ENCODE measurements around the gene SBF2.

The SBF2 gene

DNA sequence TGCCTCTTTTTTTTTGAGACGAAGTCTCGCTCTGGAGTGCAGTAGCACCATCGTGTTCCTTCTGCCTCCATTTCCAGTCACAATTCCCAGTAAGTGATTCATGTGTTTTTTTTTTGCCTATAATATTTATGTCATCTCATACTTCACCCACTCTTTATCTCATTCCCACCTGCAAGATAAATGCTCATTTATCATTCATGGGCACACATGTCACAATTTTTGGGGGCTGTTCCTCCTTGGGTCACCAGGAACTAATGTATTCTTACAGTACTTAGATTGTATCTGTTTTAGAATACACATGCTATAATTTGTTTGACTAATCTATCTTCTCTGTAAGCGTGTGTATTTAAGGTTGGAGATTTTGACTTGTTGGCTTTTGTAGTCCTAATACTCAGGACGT lies 407.4 kb downstream of the SBF2 start:
- TF ChIP-seq, protein P1, sequence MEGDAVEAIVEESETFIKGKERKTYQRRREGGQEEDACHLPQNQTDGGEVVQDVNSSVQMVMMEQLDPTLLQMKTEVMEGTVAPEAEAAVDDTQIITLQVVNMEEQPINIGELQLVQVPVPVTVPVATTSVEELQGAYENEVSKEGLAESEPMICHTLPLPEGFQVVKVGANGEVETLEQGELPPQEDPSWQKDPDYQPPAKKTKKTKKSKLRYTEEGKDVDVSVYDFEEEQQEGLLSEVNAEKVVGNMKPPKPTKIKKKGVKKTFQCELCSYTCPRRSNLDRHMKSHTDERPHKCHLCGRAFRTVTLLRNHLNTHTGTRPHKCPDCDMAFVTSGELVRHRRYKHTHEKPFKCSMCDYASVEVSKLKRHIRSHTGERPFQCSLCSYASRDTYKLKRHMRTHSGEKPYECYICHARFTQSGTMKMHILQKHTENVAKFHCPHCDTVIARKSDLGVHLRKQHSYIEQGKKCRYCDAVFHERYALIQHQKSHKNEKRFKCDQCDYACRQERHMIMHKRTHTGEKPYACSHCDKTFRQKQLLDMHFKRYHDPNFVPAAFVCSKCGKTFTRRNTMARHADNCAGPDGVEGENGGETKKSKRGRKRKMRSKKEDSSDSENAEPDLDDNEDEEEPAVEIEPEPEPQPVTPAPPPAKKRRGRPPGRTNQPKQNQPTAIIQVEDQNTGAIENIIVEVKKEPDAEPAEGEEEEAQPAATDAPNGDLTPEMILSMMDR (conservative IDR thresholded peaks at IDR 0.05; ENCODE audit: low read length) = no peak
- no peak for DNase-seq (ENCODE audit: low read depth)
- no peak overlapping the region for H3K4me3 ChIP-seq (ENCODE audit: low read length)

DNA sequence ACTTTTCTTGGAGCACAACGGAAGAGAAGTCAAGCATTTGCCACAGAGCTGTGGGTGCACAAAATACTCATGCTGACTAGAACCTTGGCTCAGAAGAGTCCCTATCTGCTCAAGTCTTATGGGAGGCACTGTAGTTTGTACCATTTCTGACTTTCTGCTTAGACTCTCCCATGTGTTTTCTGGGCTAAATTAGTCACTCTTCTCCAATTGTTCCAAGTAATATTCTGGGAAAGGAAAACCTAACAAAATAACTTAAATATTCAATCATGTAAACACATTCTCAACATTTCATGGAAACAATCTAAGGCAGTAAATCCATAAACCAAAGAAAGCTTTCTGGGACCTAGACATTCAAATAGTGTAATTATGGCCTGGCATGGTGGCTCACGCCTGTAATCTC lies 409.4 kb downstream of the SBF2 start:
- no peak overlapping the region for H3K4me3 ChIP-seq (ENCODE audit: low read length)
- TF ChIP-seq, protein P1 (conservative IDR thresholded peaks at IDR 0.05; ENCODE audit: low read length) = no peak
- DNase-seq (ENCODE audit: low read depth) = peak; percentile 77

DNA sequence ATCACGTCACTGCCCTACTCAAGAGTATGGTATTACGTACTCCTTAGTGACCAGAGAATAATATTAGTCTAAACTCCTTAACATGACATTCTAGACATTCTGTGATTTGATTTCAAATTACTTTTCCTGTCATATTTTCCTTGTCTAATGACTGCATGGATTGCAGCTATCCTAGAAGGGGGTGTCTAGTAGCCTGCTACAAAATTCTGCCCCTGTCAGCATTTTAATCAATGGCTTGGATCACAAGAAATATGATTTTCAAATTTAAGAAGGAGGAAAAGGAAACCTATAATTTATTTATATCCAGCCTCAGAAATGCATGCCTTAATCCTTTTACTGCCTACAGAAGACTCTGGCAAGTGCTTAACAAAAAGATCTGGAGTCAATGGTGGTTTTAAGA lies 413.4 kb downstream of the SBF2 start:
- DNase-seq (ENCODE audit: low read depth) = no peak
- TF ChIP-seq, protein P1 (conservative IDR thresholded peaks at IDR 0.05; ENCODE audit: low read length) = no peak
- H3K4me3 ChIP-seq (ENCODE audit: low read length) = no peak overlapping the region

- peak; percentile 26 for DNase-seq (ENCODE audit: low read depth)
- TF ChIP-seq, protein P1 (conservative IDR thresholded peaks at IDR 0.05; ENCODE audit: low read length) = no peak
- H3K4me3 ChIP-seq (ENCODE audit: low read length) = no peak overlapping the region
Observed at GRCh38 chr11:9878936-9879335, 415.1 kb downstream of the SBF2 start.

- TF ChIP-seq, protein P1 (conservative IDR thresholded peaks at IDR 0.05; ENCODE audit: low read length) = no peak
- no peak overlapping the region for H3K4me3 ChIP-seq (ENCODE audit: low read length)
- DNase-seq (ENCODE audit: low read depth) = no peak
Observed at GRCh38 chr11:9876331-9876730, 417.7 kb downstream of the SBF2 start.

DNA sequence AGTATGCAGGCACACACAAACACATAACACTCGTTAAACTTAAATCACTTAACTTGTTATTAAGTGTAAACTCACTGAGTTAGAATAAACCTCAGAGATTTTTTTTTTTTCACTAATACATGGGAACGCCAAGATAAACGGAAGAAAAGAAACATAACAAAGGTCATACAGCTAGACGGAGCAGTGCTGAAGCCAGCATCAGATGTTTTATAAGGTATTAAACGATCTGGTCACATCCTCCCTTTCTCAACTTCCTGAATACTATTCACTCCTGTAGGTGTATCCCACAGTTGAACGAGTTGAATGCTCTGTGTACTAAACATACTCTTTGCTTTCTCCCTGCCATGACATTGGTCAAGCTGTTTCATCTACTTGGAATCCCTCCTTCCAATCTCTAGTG lies 418.2 kb downstream of the SBF2 start:
- TF ChIP-seq, protein P1 (conservative IDR thresholded peaks at IDR 0.05; ENCODE audit: low read length) = no peak
- H3K4me3 ChIP-seq (ENCODE audit: low read length) = no peak overlapping the region
- no peak for DNase-seq (ENCODE audit: low read depth)

- no peak for DNase-seq (ENCODE audit: low read depth)
- H3K4me3 ChIP-seq (ENCODE audit: low read length) = no peak overlapping the region
- TF ChIP-seq, protein P1 (conservative IDR thresholded peaks at IDR 0.05; ENCODE audit: low read length) = no peak
Observed at GRCh38 chr11:9875399-9875798, 418.6 kb downstream of the SBF2 start.

All from AG10803 (cell line).